DMS114 treated with DMSO at 0.1 percent for 48 hours (cell line): ENCODE data around the gene RPTOR.

Experiments
- DNase-seq: peaks from one replicate; lab custom pipeline; 2025; ENCODE audit not compliant: unreplicated experiment; lab: John Stamatoyannopoulos, UW

Gene RPTOR

GRCh38 chr17:80921741-80922579 is 377.3 kb downstream of the RPTOR start:
- no peak for DNase-seq

- no peak for DNase-seq
Observed at GRCh38 chr17:80922580-80923160, 378.0 kb downstream of the RPTOR start.

GRCh38 chr17:80923211-80924110 is 378.8 kb downstream of the RPTOR start:
- DNase-seq = no peak

- no peak for DNase-seq
Observed at GRCh38 chr17:80924111-80924806, 379.6 kb downstream of the RPTOR start.

GRCh38 chr17:80924807-80925610 is 380.4 kb downstream of the RPTOR start:
- DNase-seq = no peak

- no peak for DNase-seq
Observed at GRCh38 chr17:80925688-80926335, 381.2 kb downstream of the RPTOR start.

- DNase-seq = no peak
Observed at GRCh38 chr17:80926591-80927250, 382.1 kb downstream of the RPTOR start.

GRCh38 chr17:80927791-80928216 is 383.2 kb downstream of the RPTOR start:
- DNase-seq = no peak

GRCh38 chr17:80929449-80929848 is 384.8 kb downstream of the RPTOR start:
- DNase-seq = no peak

GRCh38 chr17:80930335-80931279 is 386.0 kb downstream of the RPTOR start:
- no peak for DNase-seq

- no peak for DNase-seq
Observed at GRCh38 chr17:80931421-80932265, 387.0 kb downstream of the RPTOR start.

GRCh38 chr17:80935526-80935925 is 390.9 kb downstream of the RPTOR start:
- no peak for DNase-seq

- DNase-seq = no peak
Observed at GRCh38 chr17:80936218-80936617, 391.6 kb downstream of the RPTOR start.

- no peak for DNase-seq
Observed at GRCh38 chr17:80936723-80937122, 392.1 kb downstream of the RPTOR start.

GRCh38 chr17:80937462-80938381 is 393.1 kb downstream of the RPTOR start:
- no peak for DNase-seq

GRCh38 chr17:80938556-80938955 is 393.9 kb downstream of the RPTOR start:
- no peak for DNase-seq
